Sigmoid colon (tissue), 4 donors: Measurements from ENCODE around the gene TEX264.

Source experiments
- CTCF ChIP-seq, 4 experiments: fragments of 450-650 bp in 3 of 4; fragments of 200-600 bp in 1 of 4; IDR thresholded peaks; one replicate each; pipeline ENCODE4 v1.5.1; 2016 to 2019; ENCODE audit warnings: antibody characterized with exemption in 4 of 4, mild to moderate bottlenecking in 3 of 4, moderate library complexity in 2 of 4
- EP300 ChIP-seq, 4 donors: sonication (generic); formaldehyde crosslinking; IDR thresholded peaks; one replicate each; pipeline ENCODE4 v1.6.1; 2017; ENCODE audit warnings: antibody characterized with exemption in 4 of 4
- POLR2AphosphoS5 ChIP-seq, 4 donors: sonication (generic); formaldehyde crosslinking; IDR thresholded peaks; one replicate each; pipeline ENCODE4 v1.6.1; 2017; ENCODE audit warnings: antibody characterized with exemption in 4 of 4

GRCh38 chr3:51705276-51706020, 34.4 kb downstream of the TEX264 start:
- TF ChIP-seq CTCF (IDR thresholded peaks at IDR 0.05) (no peak), POLR2AphosphoS5 (IDR thresholded peaks at IDR 0.05) (no peak), EP300 (IDR thresholded peaks at IDR 0.05) (no peak)
